SKM-1 treated with dmso at 0.1 percent for 144 hours (cell line): ENCODE results near the gene ZFYVE21.

Source experiments
- DNase-seq: peaks from one replicate; lab custom pipeline; 2025; ENCODE audit not compliant: unreplicated experiment; lab: John Stamatoyannopoulos, UW

ZFYVE21 gene

GRCh38 chr14:103715052-103716000, at the start of gene ZFYVE21, which contains the start of gene XRCC3:
ZFYVE21 (plus strand) TSS chr14:103715810; CDS start chr14:103715842, 32 bp downstream.
XRCC3 (minus strand) TSS chr14:103715451; CDS start chr14:103711087, 4,364 bp downstream.
- DNase-seq: peak; percentile 90

DNA sequence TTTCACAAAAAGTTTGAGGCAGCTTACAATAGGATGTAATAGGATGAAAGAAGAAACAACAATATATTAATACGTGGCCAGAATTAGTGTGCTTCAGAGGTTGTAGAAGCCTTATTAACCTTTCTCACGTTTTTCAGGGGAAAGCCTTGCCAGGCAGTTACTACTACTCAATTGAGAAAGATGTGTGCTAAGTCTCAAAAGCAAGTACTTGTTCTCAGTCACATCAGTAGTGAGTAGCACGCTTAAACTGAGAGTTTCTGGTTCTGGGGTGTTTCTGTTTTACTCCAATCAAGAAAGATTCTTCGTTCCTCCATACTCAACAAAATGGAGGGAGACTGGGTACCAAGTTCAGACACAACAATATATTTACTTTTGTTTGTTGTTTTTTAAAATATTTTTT, 47.9 kb upstream of the ZFYVE21 start:
- DNase-seq: no peak

- no peak for DNase-seq
Observed at GRCh38 chr14:103668117-103668516, 47.5 kb upstream of the ZFYVE21 start.

DNA sequence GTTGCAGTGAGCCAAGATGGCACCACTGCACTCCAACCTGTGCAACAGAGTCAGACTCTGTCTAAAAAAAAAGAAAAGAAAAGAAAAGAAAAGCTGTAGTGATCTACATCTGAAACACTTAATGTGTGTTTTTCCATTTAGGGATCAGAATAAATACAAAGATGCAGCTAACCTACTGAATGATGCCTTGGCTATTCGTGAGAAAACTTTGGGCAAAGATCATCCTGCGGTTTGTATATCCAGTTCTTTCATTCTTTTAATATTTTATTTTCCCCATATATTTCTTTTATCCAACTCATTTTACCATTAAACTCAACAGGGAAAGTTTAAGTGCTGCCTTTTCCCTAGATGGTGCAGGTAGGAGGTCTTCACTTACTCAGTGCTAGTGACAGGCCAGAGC, 46.2 kb upstream of the ZFYVE21 start:
- no peak for DNase-seq

DNA sequence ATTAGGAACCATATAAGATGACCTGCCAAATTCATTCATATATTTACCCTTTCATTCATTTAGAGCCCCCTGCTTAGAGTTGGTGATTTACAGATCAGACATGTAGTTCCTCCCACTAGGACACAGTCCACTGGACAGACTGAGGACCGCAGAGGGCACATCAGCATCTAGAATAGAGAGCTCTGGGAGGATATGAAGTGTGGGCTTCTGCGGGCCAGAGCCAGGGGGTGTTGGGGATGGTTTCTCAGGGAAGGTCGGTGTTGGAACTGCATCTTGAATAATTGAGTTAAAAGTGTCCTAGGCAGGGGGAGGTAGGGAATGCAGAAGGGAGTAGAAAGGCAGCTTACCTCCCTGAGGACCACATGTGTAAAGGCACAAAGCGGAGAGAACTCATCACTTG, 43.7 kb upstream of the ZFYVE21 start:
- no peak for DNase-seq

DNA sequence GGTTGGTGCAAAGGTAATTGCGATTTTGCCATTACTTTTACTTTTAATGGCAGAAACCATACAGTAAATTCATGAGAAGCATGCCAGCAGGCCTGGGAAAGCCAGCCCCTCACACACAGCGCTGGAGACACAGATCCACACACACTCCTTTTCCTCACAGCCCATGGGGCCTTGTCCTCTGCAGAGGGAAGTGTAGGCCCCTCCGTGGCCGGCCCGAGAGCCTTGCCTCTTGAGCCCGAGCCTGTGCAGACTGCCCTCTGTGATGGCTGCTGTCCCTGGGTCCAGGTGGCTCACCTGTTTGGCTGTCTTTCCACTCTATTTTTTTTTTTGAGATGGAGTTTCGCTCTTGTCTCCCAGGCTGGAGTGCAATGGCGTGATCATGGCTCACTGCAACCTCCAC, 39.7 kb upstream of the ZFYVE21 start:
- no peak for DNase-seq

DNA sequence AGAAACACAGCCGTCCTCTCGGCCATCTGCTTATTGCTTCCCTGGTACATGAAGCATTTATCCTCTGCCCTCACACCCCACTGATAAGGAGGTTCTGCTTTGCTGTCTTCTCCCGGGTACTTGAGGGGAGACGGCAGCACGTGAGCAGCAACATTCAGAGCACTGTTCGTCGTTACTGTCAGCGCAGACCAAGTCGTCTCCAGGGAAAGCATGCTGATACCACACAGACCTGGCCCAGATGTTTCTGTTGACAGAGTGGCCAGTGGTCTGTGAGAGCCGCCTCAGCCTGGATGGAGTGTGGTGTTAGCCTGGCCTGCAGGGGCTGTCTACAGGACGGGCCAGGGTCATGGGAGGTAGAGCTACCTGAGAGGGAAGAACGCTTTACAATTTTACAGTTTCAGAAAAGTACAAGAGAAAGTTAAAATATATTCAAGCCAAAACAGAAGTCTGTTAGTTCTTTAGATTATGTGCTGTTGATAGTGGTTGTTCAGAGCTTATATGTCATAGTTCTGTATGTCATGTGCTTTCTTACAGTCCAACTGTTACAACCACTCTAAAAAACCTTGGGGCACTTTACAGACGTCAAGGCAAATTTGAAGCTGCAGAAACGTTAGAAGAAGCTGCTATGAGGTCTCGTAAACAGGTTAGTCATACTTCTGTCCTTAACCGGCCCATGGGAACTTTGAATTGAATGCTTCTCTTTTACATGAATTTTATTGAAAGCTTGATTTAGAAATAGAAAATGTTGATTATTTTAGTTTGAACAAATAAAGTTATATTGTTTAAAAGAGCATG, 38.5 kb upstream of the ZFYVE21 start:
- DNase-seq: no peak

DNA sequence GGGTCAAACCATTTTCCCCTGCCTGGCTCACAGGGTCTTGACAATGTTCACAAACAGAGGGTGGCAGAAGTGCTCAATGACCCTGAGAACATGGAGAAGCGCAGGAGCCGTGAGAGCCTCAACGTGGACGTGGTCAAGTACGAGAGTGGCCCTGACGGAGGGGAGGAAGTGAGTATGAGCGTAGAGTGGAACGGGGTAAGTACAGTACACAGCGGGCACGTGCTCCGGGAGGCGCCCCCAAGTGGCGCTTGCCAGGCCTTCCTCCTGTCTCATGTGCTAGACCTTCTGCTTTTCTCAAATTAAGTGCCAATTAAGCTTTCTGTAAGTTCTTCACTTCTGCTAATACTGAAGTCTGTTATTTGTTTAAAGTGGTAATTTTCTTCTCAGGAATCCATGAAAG, 36.3 kb upstream of the ZFYVE21 start:
- DNase-seq: no peak

DNA sequence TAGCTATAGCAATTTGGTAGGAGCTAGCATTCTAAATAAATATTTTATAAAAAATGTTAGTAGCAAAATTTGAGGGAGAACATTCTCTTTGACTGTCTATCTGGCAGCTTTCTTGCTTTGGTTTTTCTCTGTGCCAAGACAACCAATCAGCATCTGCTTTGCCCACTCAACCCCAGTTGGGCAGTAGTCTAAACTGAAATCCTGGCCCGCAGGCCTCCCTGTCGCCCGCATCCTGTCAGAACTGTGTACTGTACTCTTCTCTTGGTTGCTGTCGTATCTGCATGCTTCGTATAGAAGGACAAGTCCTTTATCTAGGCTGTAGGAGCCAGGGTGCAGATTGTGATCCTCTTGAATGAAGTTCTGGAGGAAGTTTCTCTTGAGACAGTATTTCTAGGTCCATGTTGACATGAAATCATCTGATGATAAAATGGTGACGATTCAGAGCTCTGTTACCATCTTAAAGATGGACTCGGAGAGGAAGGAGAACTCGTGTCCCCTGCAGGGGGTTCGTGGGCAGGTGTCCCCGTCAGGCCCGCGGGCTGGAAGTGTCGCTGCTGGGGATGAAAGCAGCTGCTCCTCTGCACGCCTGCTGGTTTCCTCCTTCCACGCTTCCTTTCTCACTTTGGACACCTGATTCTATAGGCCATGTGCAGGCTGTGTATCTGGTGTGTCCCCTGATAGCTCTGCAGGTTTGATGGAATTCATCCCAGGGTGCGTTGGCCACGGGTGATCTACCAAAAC, 34.9 kb upstream of the ZFYVE21 start:
- no peak for DNase-seq

DNA sequence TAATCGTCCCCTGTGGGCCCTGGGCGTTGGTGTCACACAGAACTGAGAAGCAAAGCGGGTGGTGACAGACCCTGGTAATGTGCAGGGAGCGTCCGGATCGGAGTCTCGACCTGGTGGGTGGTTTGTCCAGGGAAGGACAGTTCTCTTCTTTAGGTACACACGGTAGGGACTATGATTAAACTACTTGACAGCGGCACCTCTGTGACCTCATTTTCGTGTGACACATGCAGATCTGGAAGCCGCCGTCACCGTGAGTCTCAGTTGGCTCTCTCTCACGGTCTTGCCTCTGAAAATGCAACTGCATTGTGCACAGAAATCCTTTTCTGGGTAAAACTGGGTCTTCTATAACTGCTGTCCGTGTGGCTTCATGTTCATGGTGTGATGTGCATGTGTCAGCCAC, 32.5 kb upstream of the ZFYVE21 start:
- DNase-seq: no peak

DNA sequence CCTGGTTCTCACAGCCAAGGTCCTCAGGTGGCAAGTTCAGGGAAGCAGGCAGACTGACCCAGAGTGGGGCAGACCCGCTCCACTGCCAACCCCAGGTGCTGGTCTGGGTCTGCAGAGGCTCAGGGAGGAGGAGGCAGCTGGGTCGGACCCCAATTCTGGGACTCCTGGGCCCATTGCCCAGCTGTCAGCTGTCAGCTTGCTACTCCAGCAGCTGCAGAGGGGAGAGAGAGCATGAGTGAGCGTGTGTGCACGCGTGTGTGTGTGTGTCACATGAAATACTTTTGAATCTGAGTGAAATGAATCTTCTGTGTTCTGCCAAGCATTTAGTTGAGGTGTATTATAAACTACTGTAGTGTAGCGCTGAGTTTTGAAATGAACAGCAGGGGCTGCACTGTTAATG, 31.1 kb upstream of the ZFYVE21 start:
- DNase-seq: no peak

- DNase-seq: no peak
Observed at GRCh38 chr14:103684871-103685270, 30.7 kb upstream of the ZFYVE21 start.

DNA sequence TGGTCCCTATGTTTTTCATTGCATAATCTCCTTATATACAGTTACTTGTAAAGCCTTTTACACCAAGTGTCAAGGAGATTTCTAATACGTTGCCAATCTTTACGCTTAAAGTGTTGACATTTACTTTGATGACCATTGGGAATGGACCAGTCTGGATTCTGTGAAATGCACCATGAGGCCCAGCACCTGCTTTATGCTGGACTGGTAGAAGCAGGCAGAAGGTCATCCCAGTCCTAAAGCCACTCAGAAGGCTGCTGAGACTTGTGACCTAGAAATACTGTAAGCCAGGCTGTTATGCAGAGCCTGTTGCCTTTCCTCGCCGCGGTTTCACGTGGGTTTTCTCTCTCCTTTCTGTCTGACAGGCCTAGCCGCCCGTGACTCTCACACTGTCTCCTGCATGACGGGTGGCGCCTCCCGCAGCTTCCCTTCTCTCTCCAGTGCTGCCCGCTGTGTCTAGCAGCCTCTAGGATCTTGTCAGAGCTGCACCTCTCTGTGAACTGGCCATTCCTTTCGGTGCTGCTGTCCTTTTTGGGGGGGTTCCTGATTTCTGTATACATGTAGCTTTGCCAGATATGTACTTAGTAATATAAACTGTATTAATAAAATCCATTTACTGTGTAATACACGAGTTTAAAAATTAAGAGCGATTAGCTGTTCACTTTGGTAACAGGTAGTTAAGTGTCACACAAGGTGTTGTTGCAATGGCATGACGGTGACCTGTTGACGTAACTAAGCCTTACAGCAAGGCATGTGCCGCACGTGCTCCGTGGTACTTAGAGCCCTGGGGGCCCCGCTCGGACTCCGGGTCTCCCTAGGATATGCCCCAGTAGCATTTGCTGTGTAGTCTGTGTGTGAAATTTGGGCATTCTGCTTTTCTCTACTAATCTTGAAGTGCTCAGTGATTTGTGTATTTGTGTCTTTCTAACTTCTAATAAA, 30.1 kb upstream of the ZFYVE21 start:
- DNase-seq: no peak

DNA sequence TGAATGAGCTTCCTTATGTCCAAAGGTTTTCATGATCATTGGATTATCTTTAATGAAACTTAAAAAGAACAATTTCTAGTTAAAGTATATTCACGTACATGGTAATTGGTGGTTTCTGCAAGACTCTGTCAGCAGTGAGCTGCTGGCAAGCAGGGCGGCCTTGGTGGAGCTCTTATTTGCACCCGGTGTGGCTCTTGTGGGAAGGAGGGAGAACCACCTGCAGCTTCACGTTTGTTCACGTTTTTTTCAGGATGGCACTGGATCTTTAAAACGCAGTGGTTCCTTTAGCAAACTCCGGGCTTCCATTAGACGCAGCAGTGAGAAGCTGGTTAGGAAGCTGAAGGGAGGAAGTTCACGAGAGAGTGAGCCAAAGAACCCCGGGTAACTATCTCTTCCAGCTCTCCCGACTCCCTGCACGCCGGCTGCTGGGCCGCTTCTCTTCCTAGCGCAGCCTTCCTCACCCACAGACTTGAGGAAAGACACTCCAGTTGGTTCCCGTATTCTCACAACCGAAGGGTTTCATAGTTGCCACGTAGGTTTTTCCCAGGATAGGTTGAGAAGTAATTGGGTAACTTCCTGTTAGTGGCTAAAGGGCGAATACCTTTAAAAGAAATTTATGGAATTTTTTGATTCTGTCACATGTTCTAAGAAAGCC, 28.7 kb upstream of the ZFYVE21 start:
- no peak for DNase-seq

DNA sequence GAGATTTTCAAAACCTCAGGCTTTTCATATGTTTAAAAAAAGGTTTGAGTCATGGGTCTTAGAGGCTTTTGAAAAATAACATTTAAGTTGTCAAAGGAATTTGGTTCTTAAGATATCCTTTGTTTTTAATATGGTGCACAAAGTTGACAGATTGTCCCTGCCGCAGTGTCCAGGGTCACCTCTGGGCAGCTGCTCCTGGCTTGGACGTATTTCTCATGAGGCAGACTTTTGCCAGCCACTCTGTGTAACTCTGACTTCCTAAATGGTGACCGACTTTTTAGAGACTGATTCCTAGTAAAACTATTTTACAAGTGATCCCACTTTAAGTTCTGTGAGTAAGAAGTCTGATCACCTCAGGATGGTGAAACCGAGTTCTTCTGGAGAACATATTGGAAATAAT, 27.9 kb upstream of the ZFYVE21 start:
- DNase-seq: no peak

GRCh38 chr14:103688441-103688840, 27.2 kb upstream of the ZFYVE21 start:
- DNase-seq: no peak

GRCh38 chr14:103688906-103689902, 26.4 kb upstream of the ZFYVE21 start:
- no peak for DNase-seq

DNA sequence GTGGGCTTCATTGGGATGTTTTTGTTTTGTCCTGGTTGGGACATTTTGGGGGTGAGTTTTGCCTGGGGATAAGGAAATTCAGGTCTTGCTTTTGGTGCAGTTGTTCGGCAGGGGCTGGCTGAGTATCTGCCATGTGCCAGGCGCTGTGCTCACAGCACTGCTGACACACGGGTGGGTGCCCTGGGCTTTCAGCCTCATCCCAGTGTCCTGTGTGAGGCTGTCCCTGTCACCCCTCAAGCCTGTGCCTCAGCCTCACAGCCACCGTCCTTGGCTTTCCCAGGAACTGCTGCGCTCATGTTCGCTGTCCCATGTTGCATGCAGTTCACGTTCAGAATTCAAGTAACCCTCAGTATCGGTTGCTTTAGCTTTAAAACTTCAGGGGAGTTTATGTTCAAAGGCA, 25.3 kb upstream of the ZFYVE21 start:
- no peak for DNase-seq
